WTC11 (cell line): ENCODE results near the gene SLC46A3.

Experiments used
- ARID4B ChIP-seq: sonication (generic); formaldehyde crosslinking; IDR thresholded peaks from 2 replicates; pipeline ENCODE4 v1.8.0; 2023; ENCODE audit warnings: missing genetic modification reagents, mild to moderate bottlenecking, borderline replicate concordance
- CTCF ChIP-seq: fragments of 200-600 bp; IDR thresholded peaks from 2 replicates; pipeline ENCODE4 v1.8.0; 2022; ENCODE audit warnings: antibody characterized with exemption
- HMGA2 ChIP-seq: fragments of 250-450 bp; sonication (Bioruptor Pico); IDR thresholded peaks from 2 replicates; pipeline ENCODE4 v1.4.0; 2021; ENCODE audit warnings: mild to moderate bottlenecking, moderate library complexity
- KAT7 ChIP-seq: sonication (generic); formaldehyde crosslinking; IDR thresholded peaks from 2 replicates; pipeline ENCODE4 v1.8.1; 2023; ENCODE audit warnings: missing genetic modification reagents, mild to moderate bottlenecking, borderline replicate concordance
- MAX ChIP-seq: sonication (generic); formaldehyde crosslinking; IDR thresholded peaks from 2 replicates; pipeline ENCODE4 v1.8.0; 2022; ENCODE audit warnings: mild to moderate bottlenecking, missing genetic modification reagents
- NFYB ChIP-seq: sonication (generic); formaldehyde crosslinking; conservative IDR thresholded peaks from 2 replicates; pipeline ENCODE4 v1.8.0; 2022; ENCODE audit warnings: low read depth, missing genetic modification reagents
- RELA ChIP-seq: sonication (generic); formaldehyde crosslinking; IDR thresholded peaks from 2 replicates; pipeline ENCODE4 v1.8.1; 2022; ENCODE audit warnings: missing genetic modification reagents, mild to moderate bottlenecking, borderline replicate concordance
- TEAD4 ChIP-seq: sonication (generic); formaldehyde crosslinking; IDR thresholded peaks from 2 replicates; pipeline ENCODE4 v1.8.0; 2022; ENCODE audit warnings: mild to moderate bottlenecking, missing genetic modification reagents
- USF2 ChIP-seq: sonication (generic); formaldehyde crosslinking; IDR thresholded peaks from 2 replicates; pipeline ENCODE4 v1.8.1; 2023; ENCODE audit warnings: mild to moderate bottlenecking, missing genetic modification reagents, moderate library complexity
- ZBTB43 ChIP-seq: sonication (generic); formaldehyde crosslinking; IDR thresholded peaks from 2 replicates; pipeline ENCODE4 v1.8.1; 2023; ENCODE audit warnings: mild to moderate bottlenecking, missing genetic modification reagents

DNA sequence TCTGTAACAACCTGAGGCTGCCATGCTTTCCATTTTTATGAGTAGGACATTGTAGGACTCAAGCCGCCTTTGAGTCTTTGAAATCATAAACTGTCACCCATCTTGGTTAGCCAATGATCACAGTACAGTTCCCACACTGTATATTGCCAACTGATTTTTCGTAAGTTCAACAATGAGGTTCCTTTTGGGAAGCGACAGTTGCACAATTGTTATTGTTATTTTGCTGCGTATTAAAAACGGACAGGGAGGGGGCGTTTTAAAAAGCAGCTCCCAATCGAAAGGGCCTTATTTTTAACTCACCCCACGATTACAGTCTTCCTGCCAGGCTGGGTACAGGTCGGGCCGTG is 601 bp downstream of the SLC46A3 start:
- no peak for TF ChIP-seq ARID4B (CRISPR knock-in tag)
- no peak for TF ChIP-seq CTCF
- TF ChIP-seq RELA (CRISPR knock-in tag), result no peak
- TF ChIP-seq NFYB, result no peak
- no peak for TF ChIP-seq TEAD4 (CRISPR knock-in tag)
- TF ChIP-seq HMGA2 (CRISPR knock-in tag), result no peak
- TF ChIP-seq KAT7, result no peak
- no peak for TF ChIP-seq USF2
- no peak for TF ChIP-seq ZBTB43 (CRISPR knock-in tag)
- no peak for TF ChIP-seq MAX
